ENCODE measurements around the gene ZNG1C.
"Not testable (repeated sequence)": the region's sequence is repeated elsewhere in the genome, so short reads cannot be mapped to it uniquely, and the experiment has no call there.

The ZNG1C gene

GRCh38 chr9:68241683-68242082, at the start of gene ZNG1C:
Gene ZNG1C (plus strand): TSS chr9:68241983. CDS start chr9:68242032, 49 bp downstream.
- DNase-seq (ENCODE audit: low read depth); H3K4me3 ChIP-seq (ENCODE audit: control insufficient read depth, low read depth, low read length): not testable (repeated sequence)

GRCh38 chr9:68242437-68242836, 654 bp downstream of the ZNG1C start:
- DNase-seq (ENCODE audit: low read depth), result not testable (repeated sequence)

GRCh38 chr9:68281041-68281440, 39.3 kb downstream of the ZNG1C start:
- not testable (repeated sequence) for H3K4me3 ChIP-seq (ENCODE audit: control insufficient read depth, low read depth, low read length); DNase-seq (ENCODE audit: low read depth)

More at GRCh38 chr9:68242437-68242836, 654 bp downstream of the ZNG1C start:
- H3K4me3 ChIP-seq (ENCODE audit: control insufficient read depth, low read depth, low read length), result not testable (repeated sequence)

GRCh38 chr9:68302567-68302966, 60.8 kb downstream of the ZNG1C start, which contains the start of gene FOXD4L3:
Gene FOXD4L3 (plus strand): TSS chr9:68302867. CDS start chr9:68302952, 85 bp downstream.
- not testable (repeated sequence) for DNase-seq (ENCODE audit: low read depth)

GRCh38 chr9:68303771-68304170, 62.0 kb downstream of the ZNG1C start:
- DNase-seq (ENCODE audit: low read depth); H3K4me3 ChIP-seq (ENCODE audit: control insufficient read depth, low read depth, low read length): not testable (repeated sequence)

More at GRCh38 chr9:68302567-68302966, 60.8 kb downstream of the ZNG1C start, which contains the start of gene FOXD4L3:
- not testable (repeated sequence) for H3K4me3 ChIP-seq (ENCODE audit: control insufficient read depth, low read depth, low read length)

- DNase-seq (ENCODE audit: low read depth); H3K4me3 ChIP-seq (ENCODE audit: control insufficient read depth, low read depth, low read length): not testable (repeated sequence)
Observed at GRCh38 chr9:68304212-68304611, 62.4 kb downstream of the ZNG1C start.

GRCh38 chr9:68304777-68305176, 63.0 kb downstream of the ZNG1C start:
- not testable (repeated sequence) for H3K4me3 ChIP-seq (ENCODE audit: control insufficient read depth, low read depth, low read length); DNase-seq (ENCODE audit: low read depth)

GRCh38 chr9:68305680-68306285, 64.0 kb downstream of the ZNG1C start:
- not testable (repeated sequence) for H3K4me3 ChIP-seq (ENCODE audit: control insufficient read depth, low read depth, low read length); DNase-seq (ENCODE audit: low read depth)

- not testable (repeated sequence) for DNase-seq (ENCODE audit: low read depth); H3K4me3 ChIP-seq (ENCODE audit: control insufficient read depth, low read depth, low read length)
Observed at GRCh38 chr9:68306391-68306964, 64.7 kb downstream of the ZNG1C start.

GRCh38 chr9:68307127-68307526, 65.3 kb downstream of the ZNG1C start:
- H3K4me3 ChIP-seq (ENCODE audit: control insufficient read depth, low read depth, low read length); DNase-seq (ENCODE audit: low read depth): not testable (repeated sequence)

GRCh38 chr9:68307654-68308053, 65.9 kb downstream of the ZNG1C start:
- not testable (repeated sequence) for DNase-seq (ENCODE audit: low read depth); H3K4me3 ChIP-seq (ENCODE audit: control insufficient read depth, low read depth, low read length)

GRCh38 chr9:68311208-68311607, 69.4 kb downstream of the ZNG1C start:
- H3K4me3 ChIP-seq (ENCODE audit: control insufficient read depth, low read depth, low read length); DNase-seq (ENCODE audit: low read depth): not testable (repeated sequence)

- not testable (repeated sequence) for DNase-seq (ENCODE audit: low read depth); H3K4me3 ChIP-seq (ENCODE audit: control insufficient read depth, low read depth, low read length)
Observed at GRCh38 chr9:68318209-68318608, 76.4 kb downstream of the ZNG1C start.

- H3K4me3 ChIP-seq (ENCODE audit: control insufficient read depth, low read depth, low read length), result not testable (repeated sequence)
Observed at GRCh38 chr9:68323749-68324148, 82.0 kb downstream of the ZNG1C start.

GRCh38 chr9:68324518-68324917, 82.7 kb downstream of the ZNG1C start:
- not testable (repeated sequence) for DNase-seq (ENCODE audit: low read depth); H3K4me3 ChIP-seq (ENCODE audit: control insufficient read depth, low read depth, low read length)

More at GRCh38 chr9:68323749-68324148, 82.0 kb downstream of the ZNG1C start:
- not testable (repeated sequence) for DNase-seq (ENCODE audit: low read depth)

- DNase-seq (ENCODE audit: low read depth); H3K4me3 ChIP-seq (ENCODE audit: control insufficient read depth, low read depth, low read length): not testable (repeated sequence)
Observed at GRCh38 chr9:68329106-68329505, 87.3 kb downstream of the ZNG1C start.

- not testable (repeated sequence) for H3K4me3 ChIP-seq (ENCODE audit: control insufficient read depth, low read depth, low read length)
- peak; percentile 20 for DNase-seq (ENCODE audit: low read depth)
Observed at GRCh38 chr9:68330531-68331173, 88.9 kb downstream of the ZNG1C start.

GRCh38 chr9:68332122-68332521, 90.3 kb downstream of the ZNG1C start:
- not testable (repeated sequence) for H3K4me3 ChIP-seq (ENCODE audit: control insufficient read depth, low read depth, low read length); DNase-seq (ENCODE audit: low read depth)

GRCh38 chr9:68335935-68336334, 94.2 kb downstream of the ZNG1C start:
- not testable (repeated sequence) for H3K4me3 ChIP-seq (ENCODE audit: control insufficient read depth, low read depth, low read length)

More at GRCh38 chr9:68335935-68336334, 94.2 kb downstream of the ZNG1C start:
- not testable (repeated sequence) for DNase-seq (ENCODE audit: low read depth)

Measured in fibroblast of mammary gland (primary cell).